B cell (primary cell): ENCODE measurements around the gene MAP3K5. TPM values are rescaled to one million over a fixed set of nuclear protein-coding genes. Genes with fewer than 3 reads are reported as not detected.

ENCODE experiments used
- ATAC-seq: fragments of 200-7000 bp; cut with Tn5 transposase; one replicate; pipeline ENCODE4 v1.10.0; 2021; ENCODE audit warnings: low read depth, mild to moderate bottlenecking, moderate number of reproducible peaks, moderate library complexity
- CTCF ChIA-PET: fragments of 350-600 bp; sonication (Branson Sonifier 250); formaldehyde crosslinking; loops from one replicate; lab custom pipeline; 2021; ENCODE audit warnings: antibody characterized with exemption, inconsistent platforms; lab: Charles Lee
- POLR2A ChIA-PET: fragments of 350-600 bp; sonication (Branson Sonifier 250); formaldehyde crosslinking; loops from one replicate; lab custom pipeline; 2021; ENCODE audit warnings: antibody characterized with exemption; lab: Charles Lee
- DNase-seq: peaks from one replicate; pipeline ENCODE4 v3.0.0; 2013
- H2AFZ ChIP-seq: 2 replicates; pipeline ENCODE4 v1.6.1; 2012; ENCODE audit warnings: mild to moderate bottlenecking, low read depth, low read length; ENCODE audit not compliant: insufficient read depth, poor library complexity, severe bottlenecking
- H3K27ac ChIP-seq, 2 donors: 1 replicate in 1 of 2; 2 replicates in 1 of 2; pipeline ENCODE4 v1.5.1; 2012 to 2013; ENCODE audit warnings: low read length in 2 of 2, mild to moderate bottlenecking in 2 of 2, moderate library complexity in 1 of 2
- H3K27me3 ChIP-seq, 4 experiments: fragments of 200-600 bp in 1 of 4; sonication (generic) in 1 of 4; replicated peaks in 1 of 4; 1 replicate in 2 of 4; 2 replicates in 2 of 4; pipeline versions ENCODE4 v1.6.1 to v1.7.0; 2013 to 2016; ENCODE audit warnings: low read length in 3 of 4, mild to moderate bottlenecking in 2 of 4, mixed read lengths in 1 of 4, moderate library complexity in 1 of 4; ENCODE audit not compliant: insufficient read depth in 4 of 4, control insufficient read depth in 3 of 4; ENCODE audit errors: control extremely low read depth in 1 of 4
- H3K36me3 ChIP-seq, 2 experiments: replicated peaks in 1 of 2; 1 replicate in 1 of 2; 2 replicates in 1 of 2; pipeline versions ENCODE4 v1.6.1 to v1.7.1; 2013; ENCODE audit warnings: low read length in 1 of 2; ENCODE audit not compliant: insufficient read depth in 2 of 2, control insufficient read depth in 1 of 2; ENCODE audit errors: control extremely low read depth in 1 of 2, extremely low read depth in 1 of 2
- H3K4me1 ChIP-seq, 2 donors: fragments of 200-600 bp in 1 of 2; sonication (generic) in 1 of 2; 1 replicate in 1 of 2; 2 replicates in 1 of 2; pipeline versions ENCODE4 v1.5.1 to v1.6.1; 2013 to 2017; ENCODE audit warnings: low read length in 2 of 2; ENCODE audit not compliant: control insufficient read depth in 2 of 2, insufficient read depth in 2 of 2
- H3K4me2 ChIP-seq: replicated peaks from 2 replicates; pipeline ENCODE3; 2012; ENCODE audit warnings: mild to moderate bottlenecking, low read depth, low read length; ENCODE audit not compliant: poor library complexity, severe bottlenecking
- H3K4me3 ChIP-seq, 5 experiments: fragments of 200-600 bp in 1 of 5; sonication (generic) in 1 of 5; 1 replicate in 3 of 5; 2 replicates in 2 of 5; pipeline versions ENCODE4 v1.5.1 to v1.7.0; 2011 to 2016; ENCODE audit warnings: low read length in 4 of 5, mild to moderate bottlenecking in 4 of 5, low read depth in 2 of 5, control low read depth in 1 of 5, moderate library complexity in 1 of 5; ENCODE audit not compliant: insufficient read depth in 1 of 5; ENCODE audit errors: control extremely low read depth in 1 of 5, extremely low read depth in 1 of 5
- H3K79me2 ChIP-seq: fragments of 200-600 bp; sonication (generic); one replicate; pipeline ENCODE4 v1.6.0; 2016; ENCODE audit warnings: low read length; ENCODE audit not compliant: control insufficient read depth, insufficient read depth
- H3K9ac ChIP-seq: fragments of 200-600 bp; sonication (generic); 2 replicates; pipeline ENCODE4 v1.6.1; 2017; ENCODE audit warnings: mild to moderate bottlenecking, low read length, moderate library complexity
- H3K9me3 ChIP-seq, 3 donors: one replicate each; pipeline versions ENCODE4 v1.6.1 to v1.7.1; 2013; ENCODE audit warnings: low read length in 2 of 3; ENCODE audit not compliant: control insufficient read depth in 2 of 3, insufficient read depth in 1 of 3; ENCODE audit errors: control extremely low read depth in 1 of 3
- H4K20me1 ChIP-seq: 2 replicates; pipeline ENCODE4 v1.6.0; 2012; ENCODE audit warnings: mild to moderate bottlenecking, low read length; ENCODE audit not compliant: insufficient read depth, control insufficient read depth, poor library complexity, severe bottlenecking
- H3K27ac Mint-ChIP-seq: one replicate; pipeline ENCODE4 v1.8.0; 2021; ENCODE audit warnings: mixed read lengths
- H3K27me3 Mint-ChIP-seq: one replicate; pipeline ENCODE4 v1.8.0; 2021; ENCODE audit warnings: mixed read lengths
- H3K4me1 Mint-ChIP-seq: one replicate; pipeline ENCODE4 v1.8.0; 2021; ENCODE audit warnings: mixed read lengths
- H3K4me3 Mint-ChIP-seq: one replicate; pipeline ENCODE4 v1.8.0; 2021; ENCODE audit warnings: mixed read lengths
- H3K9me3 Mint-ChIP-seq: one replicate; pipeline ENCODE4 v1.8.0; 2022; ENCODE audit warnings: mixed read lengths; ENCODE audit not compliant: insufficient read depth
- EZH2 ChIP-seq: IDR thresholded peaks from 2 replicates; pipeline ENCODE4 v1.6.1; 2012; ENCODE audit warnings: borderline replicate concordance, low read depth, mild to moderate bottlenecking, moderate library complexity, low read length; ENCODE audit not compliant: insufficient read depth, poor library complexity, severe bottlenecking
- WGBS: methylation state at CpG from one replicate; pipeline ENCODE4 v1.1.5; 2013; ENCODE audit warnings: missing lambda C conversion rate; ENCODE audit not compliant: insufficient coverage; 5-methylcytosine and 5-hydroxymethylcytosine counted together
- intact Hi-C: fragments of 100-400 bp; cut with micrococcal nuclease; formaldehyde crosslinking; loops from one replicate; pipeline ENCODE4 v1.10.0; 2022
- polyA plus RNA-seq: library from polyadenylated mRNA; depleted of rRNA; stranded (reverse); fragments of >200 nt; gene quantifications from 2 replicates; pipeline ENCODE4 v1.2.3, GENCODE V29; 2012
- total RNA-seq, 2 donors: library from RNA; stranded (reverse); fragments of 120-200 nt in 1 of 2; gene quantifications; 1 replicate in 1 of 2; 2 replicates in 1 of 2; pipeline versions ENCODE4 v1.2.3 to v1.2.4, GENCODE V29; 2013 to 2022

Gene MAP3K5
- total and polyA plus RNA-seq, 2 donors (not counting 1 experiment from before 2014, with no cell fraction given): 5.7 to 34.1 TPM

GRCh38 chr6:136511926-136512325, 280.4 kb downstream of the MAP3K5 start:
- no peak for TF ChIP-seq EZH2
- POLR2A ChIA-PET: no interaction called here
- intact Hi-C loops: no loop called here
- Mint-ChIP-seq H3K4me3 (no peak overlapping the region), H3K27ac (no peak overlapping the region), H3K4me1 (no peaks in the 10 kb centered on the region), H3K9me3 (no peaks in the 10 kb centered on the region), H3K27me3 (peaks cover 24% of the 10 kb centered on the region)
- no peak overlapping the region for H3K9ac ChIP-seq
- no peak overlapping the region for H3K4me2 ChIP-seq
- no CpG with 5 or more reads among the region's 3 CpGs for WGBS
- DNase-seq (no peak), ATAC-seq (no peak)
- H3K4me3 ChIP-seq: no peak overlapping the region
- CTCF ChIA-PET: no interaction called here
- no peak overlapping the region for H2AFZ ChIP-seq
- H3K27ac ChIP-seq: no peak overlapping the region
- no peaks in the 10 kb centered on the region for H3K9me3 ChIP-seq
- no peaks in the 10 kb centered on the region for H3K79me2 ChIP-seq
- H3K27me3 ChIP-seq: no peaks in the 10 kb centered on the region
- no peaks in the 10 kb centered on the region for H3K4me1 ChIP-seq
- H4K20me1 ChIP-seq: no peaks in the 10 kb centered on the region
- no peaks in the 10 kb centered on the region for H3K36me3 ChIP-seq

GRCh38 chr6:136511397-136511796, 280.9 kb downstream of the MAP3K5 start:
- intact Hi-C loops: no loop called here
- peaks cover 22% of the 10 kb centered on the region for H3K27me3 Mint-ChIP-seq
- no peaks in the 10 kb centered on the region for H3K4me1 Mint-ChIP-seq
- Histone ChIP-seq H3K27ac (no peak overlapping the region), H4K20me1 (no peaks in the 10 kb centered on the region), H3K9ac (no peak overlapping the region), H3K27me3 (no peaks in the 10 kb centered on the region), H3K79me2 (no peaks in the 10 kb centered on the region), H3K4me3 (no peak overlapping the region), H3K4me1 (no peaks in the 10 kb centered on the region), H3K9me3 (no peaks in the 10 kb centered on the region), H3K4me2 (no peak overlapping the region), H2AFZ (no peak overlapping the region), H3K36me3 (no peaks in the 10 kb centered on the region)
- CTCF ChIA-PET: no interaction called here
- no CpG with 5 or more reads among the region's 1 CpG for WGBS
- no peaks in the 10 kb centered on the region for H3K9me3 Mint-ChIP-seq
- POLR2A ChIA-PET: no interaction called here
- no peak overlapping the region for H3K4me3 Mint-ChIP-seq
- DNase-seq (no peak), ATAC-seq (no peak)
- no peak overlapping the region for H3K27ac Mint-ChIP-seq
- TF ChIP-seq EZH2: no peak
